Measurements from ENCODE around the gene CLEC16A.

Gene CLEC16A

GRCh38 chr16:11147754-11148444, 203.5 kb downstream of the CLEC16A start:
- TF ChIP-seq CTCF (conservative IDR thresholded peaks at IDR 0.05): no peak

GRCh38 chr16:11149011-11149616, 204.8 kb downstream of the CLEC16A start:
- TF ChIP-seq CTCF (conservative IDR thresholded peaks at IDR 0.05): no peak
- H3K27ac ChIP-seq: no peak overlapping the region

More at GRCh38 chr16:11147754-11148444, 203.5 kb downstream of the CLEC16A start:
- no peak overlapping the region for H3K27ac ChIP-seq

GRCh38 chr16:11150190-11150589, 205.8 kb downstream of the CLEC16A start:
- no peak overlapping the region for H3K27ac ChIP-seq
- no peak for TF ChIP-seq CTCF (conservative IDR thresholded peaks at IDR 0.05)

GRCh38 chr16:11151156-11151884, 207.0 kb downstream of the CLEC16A start:
- no peak overlapping the region for H3K27ac ChIP-seq

GRCh38 chr16:11151885-11152629, 207.7 kb downstream of the CLEC16A start:
- TF ChIP-seq CTCF (conservative IDR thresholded peaks at IDR 0.05): no peak
- peak overlapping the region; percentile 74 for H3K27ac ChIP-seq

More at GRCh38 chr16:11151156-11151884, 207.0 kb downstream of the CLEC16A start:
- TF ChIP-seq CTCF (conservative IDR thresholded peaks at IDR 0.05): no peak

DNA sequence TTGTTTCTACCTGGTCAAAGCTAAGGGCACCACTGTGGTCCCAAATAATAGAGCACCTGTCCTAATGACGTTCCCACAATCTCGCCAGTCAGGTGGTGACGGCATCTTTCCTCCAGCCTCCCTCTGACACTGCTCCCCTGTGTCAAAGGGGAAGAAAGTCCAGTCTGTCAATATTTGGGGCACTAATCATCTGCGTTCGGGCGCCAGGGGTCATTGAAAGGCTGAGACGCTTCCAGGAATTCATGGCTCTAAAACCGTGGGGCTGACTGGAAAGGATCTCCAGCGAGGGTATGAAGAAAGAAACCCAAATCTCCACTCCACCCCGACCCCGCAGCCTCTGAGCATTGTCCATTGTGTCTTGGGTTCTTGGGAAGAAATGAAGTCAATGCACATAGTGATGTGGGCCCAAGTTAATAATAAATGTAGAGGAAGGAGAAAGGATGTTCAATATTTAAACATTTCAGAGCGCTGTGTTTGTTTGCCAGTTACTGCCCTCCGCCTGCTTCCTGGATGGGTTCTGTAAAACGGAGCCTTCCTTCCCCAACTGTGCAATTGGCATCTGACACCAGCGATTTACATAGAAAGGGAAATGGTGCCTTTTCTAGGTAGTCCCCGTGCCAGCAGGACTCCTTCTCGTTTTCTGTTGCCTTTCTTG, 208.4 kb downstream of the CLEC16A start:
- no peak for TF ChIP-seq CTCF (conservative IDR thresholded peaks at IDR 0.05)
- peak overlapping the region; percentile 74 for H3K27ac ChIP-seq
